Uterus (tissue), 4 donors: ENCODE data around the gene FABP7. TPM values are rescaled to one million over a fixed set of nuclear protein-coding genes. Genes with fewer than 3 reads are reported as not detected.
A peak's percentile ranks its signal among the peaks of the same experiment; 100 is the strongest.

ENCODE experiments used
- DNase-seq, 2 donors: peaks; one replicate each; pipeline ENCODE4 v3.0.0-alpha.2; 2019 to 2020
- H3K27ac ChIP-seq, 2 donors: fragments of 200-600 bp; sonication (generic); 1 replicate in 1 of 2; 2 replicates in 1 of 2; pipeline ENCODE4 v1.5.1; 2016 to 2018
- H3K27me3 ChIP-seq, 2 donors: fragments of 200-600 bp; sonication (generic); one replicate each; pipeline ENCODE4 v1.5.1; 2018 to 2019; ENCODE audit warnings: control low read depth in 1 of 2
- H3K36me3 ChIP-seq, 2 donors: fragments of 200-600 bp; sonication (generic); one replicate each; pipeline ENCODE4 v1.5.1; 2019; ENCODE audit warnings: control low read depth in 1 of 2
- H3K4me1 ChIP-seq, 2 donors: fragments of 200-600 bp; sonication (generic); one replicate each; pipeline ENCODE4 v1.5.1; 2018 to 2019; ENCODE audit warnings: control low read depth in 1 of 2
- H3K4me3 ChIP-seq, 2 donors: fragments of 200-600 bp; sonication (generic); 1 replicate in 1 of 2; 2 replicates in 1 of 2; pipeline ENCODE4 v1.5.1; 2018 to 2019; ENCODE audit warnings: mild to moderate bottlenecking in 1 of 2
- H3K9me3 ChIP-seq, 2 donors: fragments of 200-600 bp; sonication (generic); one replicate each; pipeline ENCODE4 v1.5.1; 2019; ENCODE audit warnings: control low read depth in 1 of 2
- CTCF ChIP-seq, 4 experiments: fragments of 200-600 bp in 2 of 4; fragments of 450-650 bp in 2 of 4; sonication (generic) in 2 of 4; IDR thresholded peaks; one replicate each; pipeline ENCODE4 v1.5.1; 2016 to 2019; ENCODE audit warnings: antibody characterized with exemption in 4 of 4, mild to moderate bottlenecking in 2 of 4, moderate library complexity in 1 of 4
- POLR2A ChIP-seq, 2 donors: fragments of 450-650 bp; IDR thresholded peaks; one replicate each; pipeline ENCODE4 v1.6.1; 2016; ENCODE audit warnings: antibody characterized with exemption in 2 of 2, mild to moderate bottlenecking in 1 of 2, moderate library complexity in 1 of 2
- intact Hi-C: fragments of 100-400 bp; cut with DNase I; formaldehyde crosslinking; loops from one replicate; pipeline ENCODE4 v1.15.1; 2023; ENCODE audit warnings: low total_unique reads
- total RNA-seq, 4 donors: library from RNA; depleted of rRNA in 3 of 4; stranded (reverse); fragments of >200 nt in 3 of 4; gene quantifications; one replicate each; pipeline versions ENCODE4 v1.1.0 to v1.2.4, GENCODE V29; 2014 to 2023
- donor health status: DM: yes; HTN: yes; CAD: no.

FABP7 gene
- total RNA-seq, 4 donors from 2014 or later: 0.76 TPM; not detected in 3

DNA sequence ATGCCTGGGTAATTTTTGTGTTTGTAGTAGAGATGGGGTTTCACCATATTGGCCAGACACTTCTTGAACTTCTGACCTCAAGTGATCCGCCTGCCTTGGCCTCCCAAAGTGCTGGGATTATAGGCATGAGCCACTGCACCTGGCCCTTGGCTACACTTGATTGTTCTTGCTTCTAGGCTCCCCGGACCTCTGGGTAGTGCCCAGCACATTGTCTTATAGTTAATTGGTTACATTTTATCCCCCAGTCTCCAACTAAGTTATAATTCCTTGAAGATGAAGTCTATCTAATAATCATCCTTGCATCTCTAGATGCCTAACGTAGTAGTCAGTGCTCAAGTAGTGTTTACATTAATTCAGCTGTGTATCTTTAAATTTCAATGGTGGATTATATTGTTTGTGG lies 21.4 kb downstream of the FABP7 start:
- intact Hi-C loops: no loop called here
- no peak overlapping the region for H3K27ac ChIP-seq
- TF ChIP-seq CTCF (IDR thresholded peaks at IDR 0.05) (no peak), POLR2A (IDR thresholded peaks at IDR 0.05) (no peak)
- no peaks in the 10 kb centered on the region for H3K36me3 ChIP-seq
- H3K27me3 ChIP-seq: no peaks in the 10 kb centered on the region
- no peaks in the 10 kb centered on the region for H3K9me3 ChIP-seq
- no peak for DNase-seq
- no peaks in the 10 kb centered on the region for H3K4me1 ChIP-seq
- no peak overlapping the region for H3K4me3 ChIP-seq

DNA sequence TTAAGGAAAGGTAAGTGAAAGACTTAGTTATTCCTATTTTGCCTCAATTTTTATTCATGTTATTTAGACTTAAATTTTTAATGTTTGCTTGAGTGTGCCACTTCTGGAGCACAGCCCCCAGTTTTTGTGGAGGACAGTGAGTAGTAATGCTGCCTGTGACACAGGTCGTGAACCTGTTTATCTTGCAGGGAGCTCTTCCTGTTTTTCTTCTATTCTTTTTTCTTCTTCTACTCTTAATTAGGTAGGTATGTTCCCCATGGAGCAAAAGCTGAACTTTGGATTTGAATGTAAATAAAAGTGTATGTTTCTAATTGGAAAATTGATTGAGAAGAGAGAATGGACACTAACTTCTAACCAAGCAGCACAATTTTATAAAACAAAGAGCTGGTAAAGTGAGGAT lies 21.9 kb downstream of the FABP7 start:
- Histone ChIP-seq H3K36me3 (no peaks in the 10 kb centered on the region), H3K27me3 (no peaks in the 10 kb centered on the region), H3K27ac (no peak overlapping the region), H3K4me1 (no peaks in the 10 kb centered on the region), H3K4me3 (no peak overlapping the region), H3K9me3 (no peaks in the 10 kb centered on the region)
- no peak for DNase-seq
- no peak for TF ChIP-seq POLR2A (IDR thresholded peaks at IDR 0.05)
- no peak for TF ChIP-seq CTCF (IDR thresholded peaks at IDR 0.05)
- intact Hi-C loops: no loop called here

DNA sequence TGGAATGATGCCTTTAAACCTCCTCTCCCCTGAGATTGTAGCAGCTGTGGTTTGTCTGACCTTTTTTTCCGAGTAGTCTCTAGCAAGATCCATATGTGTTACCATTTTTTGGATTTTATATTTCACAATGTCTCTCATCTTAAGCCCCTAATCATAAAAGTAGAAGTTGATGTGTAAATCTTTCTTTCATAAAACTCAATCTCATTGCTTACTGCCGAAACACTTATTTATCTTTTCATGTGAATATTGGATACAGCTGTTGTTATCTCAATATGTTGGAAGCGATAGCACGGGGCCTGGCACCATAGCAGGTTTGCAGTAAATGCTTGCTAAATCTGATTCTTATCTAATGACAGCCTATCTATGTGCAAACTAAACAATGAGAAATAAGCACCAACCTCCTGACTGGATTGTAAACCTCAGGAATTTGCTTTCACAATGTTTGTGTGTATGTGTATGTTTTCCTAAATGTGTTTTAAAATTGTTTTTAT lies 23.7 kb downstream of the FABP7 start:
- Histone ChIP-seq H3K36me3 (no peaks in the 10 kb centered on the region), H3K4me1 (no peaks in the 10 kb centered on the region), H3K9me3 (no peaks in the 10 kb centered on the region), H3K27me3 (no peaks in the 10 kb centered on the region), H3K27ac (peak overlapping the region in 1 of 2 donors; percentile 21), H3K4me3 (no peak overlapping the region)
- intact Hi-C loops: no loop called here
- TF ChIP-seq POLR2A (IDR thresholded peaks at IDR 0.05): no peak
- no peak for TF ChIP-seq CTCF (IDR thresholded peaks at IDR 0.05)
- peak in 1 of 2 donors; percentile 46 for DNase-seq

- intact Hi-C loops: no loop called here
Observed at GRCh38 chr6:122804962-122805485, 25.5 kb downstream of the FABP7 start.

DNA sequence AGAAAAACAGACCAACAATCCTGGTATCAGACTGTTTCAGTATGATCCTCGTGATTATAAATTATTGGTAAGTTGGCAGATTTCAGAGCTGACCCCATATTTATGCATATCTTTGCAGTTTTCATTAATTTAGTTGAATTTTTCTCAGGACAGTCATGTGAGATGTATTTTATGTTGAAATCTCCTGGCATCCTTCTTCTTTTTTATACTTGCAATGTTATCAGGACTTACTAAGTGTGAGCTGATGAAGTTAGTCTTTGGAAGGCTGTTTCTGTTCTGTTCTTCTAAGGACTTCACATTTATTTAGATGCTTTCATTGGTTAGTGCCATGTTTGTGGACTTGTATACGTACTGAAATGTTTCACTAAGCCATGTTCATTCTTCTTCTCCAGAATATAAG lies 26.8 kb downstream of the FABP7 start:
- Histone ChIP-seq H3K27ac (peak overlapping the region in 1 of 2 donors; percentile 41), H3K4me1 (no peaks in the 10 kb centered on the region), H3K27me3 (no peaks in the 10 kb centered on the region), H3K9me3 (no peaks in the 10 kb centered on the region), H3K4me3 (no peak overlapping the region), H3K36me3 (no peaks in the 10 kb centered on the region)
- no peak for DNase-seq
- intact Hi-C loops: no loop called here
- TF ChIP-seq POLR2A (IDR thresholded peaks at IDR 0.05) (no peak), CTCF (IDR thresholded peaks at IDR 0.05) (no peak)

More at GRCh38 chr6:122804962-122805485, 25.5 kb downstream of the FABP7 start:
- Histone ChIP-seq H3K4me3 (no peak overlapping the region), H3K27me3 (no peaks in the 10 kb centered on the region), H3K36me3 (no peaks in the 10 kb centered on the region), H3K4me1 (no peaks in the 10 kb centered on the region), H3K27ac (peak overlapping the region in 1 of 2 donors; percentile 29), H3K9me3 (no peaks in the 10 kb centered on the region)
- TF ChIP-seq POLR2A (IDR thresholded peaks at IDR 0.05): no peak
- no peak for TF ChIP-seq CTCF (IDR thresholded peaks at IDR 0.05)
- DNase-seq: no peak
